GM19468 (cell line): Measurements from ENCODE around the gene SNX17.
"Not testable (repeated sequence)": the region's sequence is repeated elsewhere in the genome, so short reads cannot be mapped to it uniquely, and the experiment has no call there.

ENCODE experiments used
- ATAC-seq: cut with Tn5 transposase; IDR thresholded peaks from one replicate; pipeline ENCODE4 v1.9.1; 2021; ENCODE audit warnings: mild to moderate bottlenecking, moderate library complexity, moderate number of reproducible peaks; ENCODE audit not compliant: unreplicated experiment; ENCODE audit errors: extremely low read depth

The SNX17 gene, protein sequence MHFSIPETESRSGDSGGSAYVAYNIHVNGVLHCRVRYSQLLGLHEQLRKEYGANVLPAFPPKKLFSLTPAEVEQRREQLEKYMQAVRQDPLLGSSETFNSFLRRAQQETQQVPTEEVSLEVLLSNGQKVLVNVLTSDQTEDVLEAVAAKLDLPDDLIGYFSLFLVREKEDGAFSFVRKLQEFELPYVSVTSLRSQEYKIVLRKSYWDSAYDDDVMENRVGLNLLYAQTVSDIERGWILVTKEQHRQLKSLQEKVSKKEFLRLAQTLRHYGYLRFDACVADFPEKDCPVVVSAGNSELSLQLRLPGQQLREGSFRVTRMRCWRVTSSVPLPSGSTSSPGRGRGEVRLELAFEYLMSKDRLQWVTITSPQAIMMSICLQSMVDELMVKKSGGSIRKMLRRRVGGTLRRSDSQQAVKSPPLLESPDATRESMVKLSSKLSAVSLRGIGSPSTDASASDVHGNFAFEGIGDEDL

DNA sequence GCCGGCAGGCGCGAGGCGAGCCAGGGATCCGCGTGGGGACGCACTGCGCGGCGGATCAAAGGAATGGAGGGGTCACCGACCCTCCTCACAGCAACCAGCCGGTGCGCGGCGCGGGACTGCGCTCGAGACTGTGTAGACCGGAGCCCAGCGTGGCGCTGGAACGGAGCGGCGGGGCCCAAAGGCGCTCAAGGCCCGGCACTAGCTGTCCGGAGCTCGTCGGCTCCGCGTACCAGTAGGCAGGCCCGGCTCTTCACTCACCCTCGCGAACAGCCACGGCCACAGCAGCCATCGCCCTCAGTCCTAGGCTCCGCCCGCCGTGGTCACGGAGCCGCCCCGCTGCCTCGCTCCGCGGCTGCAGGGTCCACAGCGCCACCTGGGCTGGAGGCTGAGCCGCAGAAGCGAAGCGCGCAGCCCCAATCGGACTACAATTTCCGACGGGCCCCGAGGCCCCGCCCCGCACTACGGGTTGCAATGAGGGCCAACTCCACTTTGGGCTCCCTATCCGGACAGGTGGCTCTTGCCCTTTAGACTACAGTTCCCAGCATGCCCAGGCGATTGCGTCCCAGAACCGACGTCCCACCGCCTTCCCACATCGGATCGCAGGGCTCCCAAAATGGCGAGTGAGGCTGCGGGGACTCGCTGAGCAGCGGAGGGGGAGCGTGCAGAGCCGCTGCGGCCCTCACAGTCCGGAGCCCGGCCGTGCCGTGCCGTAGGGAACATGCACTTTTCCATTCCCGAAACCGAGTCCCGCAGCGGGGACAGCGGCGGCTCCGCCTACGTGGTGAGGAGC lies at the start of gene SNX17, which contains the start of gene EIF2B4:
Gene SNX17, plus strand, starts transcription at position 591 of the 790 bp plus-strand sequence. Its CDS starts 128 bp downstream, at position 719.
Gene EIF2B4, minus strand, starts transcription at position 313 of the 790 bp plus-strand sequence. Its CDS starts 24 bp downstream, at position 289.
- peak; percentile 88 for ATAC-seq

DNA sequence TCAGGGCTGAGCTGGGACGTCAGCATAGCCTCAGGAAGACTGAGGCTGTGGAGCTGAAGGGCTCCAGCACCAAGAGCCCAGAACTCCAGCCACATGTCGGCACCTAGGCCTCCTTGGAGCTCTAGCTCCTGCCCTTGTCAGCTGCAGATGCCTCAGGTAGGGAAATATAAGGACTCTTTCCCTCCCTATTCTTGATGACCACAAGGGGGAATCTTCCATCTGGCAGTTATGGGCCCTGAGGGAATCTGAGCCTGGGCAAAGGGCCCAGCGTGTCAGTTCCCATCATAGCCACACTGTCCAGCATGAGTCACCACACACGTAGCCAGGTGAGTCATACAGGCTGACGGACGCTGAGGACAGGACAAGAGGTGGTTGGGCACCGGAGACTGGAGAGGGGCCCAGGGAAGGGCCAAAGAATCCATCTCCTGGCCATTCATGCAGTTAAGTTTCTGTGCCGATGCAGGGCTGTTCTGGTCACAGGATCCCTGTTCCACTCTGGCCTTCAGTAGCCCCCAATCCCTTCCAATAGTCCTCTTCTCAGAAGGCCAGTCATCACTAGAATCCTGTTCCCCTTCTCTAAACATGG lies 49.4 kb upstream of the SNX17 start:
- ATAC-seq, result no peak

DNA sequence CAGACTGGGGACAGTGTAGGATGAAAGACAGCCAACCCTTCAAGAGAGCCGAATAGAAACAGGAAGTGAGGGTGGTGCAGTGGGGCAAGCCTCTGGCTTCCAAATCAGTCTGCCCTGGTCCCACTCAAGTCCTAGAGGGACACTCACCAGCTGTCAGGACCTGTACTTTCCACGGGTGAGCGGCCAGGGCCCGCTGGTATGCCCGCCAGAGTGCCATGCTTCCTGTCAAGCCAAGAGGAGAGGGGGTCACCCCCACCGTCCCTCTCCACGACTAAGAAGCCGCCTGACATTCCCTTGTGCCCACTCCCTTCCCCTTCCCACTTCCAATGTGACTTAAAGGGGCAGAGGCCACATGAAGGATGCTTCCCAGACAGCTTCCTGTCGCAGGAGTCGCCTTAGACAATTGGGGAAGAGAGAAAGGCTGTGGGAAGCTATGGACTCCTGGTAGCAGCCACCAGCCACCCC lies 48.1 kb upstream of the SNX17 start:
- ATAC-seq, result no peak

DNA sequence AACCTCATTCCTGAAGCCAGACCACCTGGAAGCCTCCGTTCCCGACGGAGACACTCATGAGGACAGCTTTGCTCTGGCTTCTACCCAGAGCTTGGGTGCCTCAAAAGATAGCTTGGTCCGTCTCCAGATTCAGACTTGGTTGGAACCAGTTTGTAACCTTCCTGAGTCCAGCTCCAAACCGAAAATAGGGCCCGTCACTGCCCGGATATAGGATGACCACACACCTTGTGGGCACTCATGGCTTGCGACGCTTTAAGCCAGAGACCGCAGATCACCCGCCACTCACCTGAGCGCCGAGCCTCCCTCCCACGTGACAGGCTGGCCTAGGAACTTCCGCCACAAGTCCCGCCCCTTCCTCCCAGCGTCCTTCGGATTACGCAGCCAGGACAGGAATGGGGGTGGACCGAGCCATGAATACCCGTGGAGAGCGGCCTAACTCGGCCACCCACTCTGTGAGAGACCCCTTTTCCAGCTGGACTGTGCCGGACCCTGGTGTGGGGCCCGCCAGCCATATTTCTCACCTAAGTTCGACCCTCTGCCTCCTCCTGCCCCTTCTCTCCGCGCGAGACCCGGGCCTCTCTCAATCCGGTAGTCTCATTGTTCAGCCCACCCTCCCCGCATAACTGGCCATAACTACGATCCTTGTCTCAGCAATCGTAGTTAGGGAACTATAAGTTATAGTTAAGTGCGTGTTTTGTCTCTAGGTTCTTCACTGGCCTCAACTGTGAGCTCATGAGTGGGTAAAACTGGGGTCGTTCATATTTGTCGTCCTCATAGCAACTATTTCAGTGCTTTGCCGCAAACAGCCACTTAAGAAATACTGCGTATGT lies 47.4 kb upstream of the SNX17 start, which contains the start of gene MPV17:
Gene MPV17, minus strand, starts transcription at position 332 of the 830 bp plus-strand sequence. CDS start 580 bp downstream, outside the sequence.
- ATAC-seq, result peak; percentile 56

DNA sequence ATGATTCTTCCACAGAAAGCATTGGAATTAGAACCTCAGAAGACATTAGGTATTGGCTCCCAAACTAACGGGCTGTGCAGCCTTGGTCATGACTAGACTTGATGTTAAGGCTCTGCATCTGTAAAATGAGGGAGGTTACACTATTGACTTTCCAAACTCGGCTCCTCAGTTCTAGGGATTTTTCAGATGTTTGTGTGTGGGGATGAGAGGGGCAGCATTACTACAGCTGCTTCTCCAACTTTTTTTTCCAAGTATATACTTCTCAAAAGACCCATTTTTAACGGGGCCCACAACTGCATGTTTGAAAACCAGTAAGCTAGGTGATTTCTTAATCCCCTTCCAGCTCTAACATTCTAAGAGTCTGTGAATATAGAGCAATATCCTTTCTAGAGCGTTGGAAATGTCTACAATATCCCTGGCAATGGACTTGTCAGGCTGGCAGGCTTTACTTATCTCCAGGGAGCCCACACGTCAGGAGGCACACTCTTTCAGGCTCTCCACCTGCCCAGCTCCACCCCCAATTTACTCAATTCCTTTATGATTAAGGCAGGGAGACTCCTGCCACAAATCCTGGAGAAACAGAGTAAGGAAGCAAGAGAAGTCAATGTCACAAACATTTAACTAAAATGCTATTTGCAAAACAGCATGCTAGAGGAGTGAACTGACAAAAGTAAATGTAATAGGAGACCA lies 46.7 kb upstream of the SNX17 start:
- no peak for ATAC-seq

DNA sequence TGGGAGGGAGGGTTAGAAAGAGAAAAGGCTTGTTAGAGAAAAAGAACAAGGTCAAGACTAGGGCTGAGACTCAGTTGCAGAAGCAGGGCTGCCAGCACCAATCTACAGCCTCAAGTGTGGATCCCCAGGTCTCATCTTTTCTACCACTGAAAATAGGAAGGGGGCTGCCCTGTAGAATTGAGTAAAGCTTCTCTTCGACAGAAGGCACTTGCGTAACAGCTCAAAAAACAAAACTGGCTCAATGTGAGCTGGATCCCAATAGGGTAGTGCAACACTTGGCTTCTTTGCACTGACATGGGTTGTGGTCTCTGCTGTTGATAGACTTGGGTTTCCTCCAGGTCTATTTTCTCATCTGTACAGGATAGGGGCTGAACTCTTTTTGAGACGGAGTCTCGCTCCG lies 45.7 kb upstream of the SNX17 start:
- no peak for ATAC-seq

DNA sequence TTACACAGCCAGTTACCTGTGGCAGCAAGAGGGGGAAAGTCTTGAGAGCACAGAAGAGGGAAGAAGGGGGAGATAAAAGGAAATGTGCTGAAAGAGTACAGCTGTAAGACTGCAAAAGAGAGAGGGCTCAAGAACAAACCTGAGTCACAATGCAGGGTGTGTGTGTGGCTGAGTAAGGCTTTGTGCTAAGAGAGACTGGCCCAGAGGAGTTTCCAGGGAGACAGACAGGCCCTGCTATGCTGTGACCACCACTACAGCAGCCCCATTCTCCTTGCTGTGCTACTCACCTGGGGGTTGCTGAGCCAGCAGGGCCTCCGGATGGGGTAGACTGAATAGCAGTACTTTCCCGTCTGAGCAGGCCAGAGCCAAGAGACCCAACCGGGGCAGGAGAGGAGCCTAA lies 35.1 kb upstream of the SNX17 start:
- no peak for ATAC-seq

DNA sequence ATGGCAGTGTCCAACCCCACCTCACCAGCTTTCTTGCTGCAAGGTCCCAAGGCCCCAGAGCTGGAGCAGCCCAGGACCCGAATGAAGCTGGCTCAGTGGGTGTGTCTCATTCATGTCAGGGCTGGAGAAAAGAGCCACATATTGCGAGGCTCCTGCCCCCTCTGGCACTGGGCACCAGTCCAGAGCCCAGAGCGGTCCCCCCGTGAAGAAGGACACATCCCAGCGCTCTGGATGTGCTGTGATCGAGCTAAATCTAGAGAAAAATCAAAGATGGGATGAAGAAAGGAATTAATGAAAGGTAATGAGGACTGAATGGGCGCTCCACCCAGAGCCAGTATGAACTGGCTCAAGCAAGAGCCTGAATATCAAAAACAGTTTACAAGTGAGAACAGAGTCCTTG lies 34.2 kb upstream of the SNX17 start:
- ATAC-seq, result no peak

DNA sequence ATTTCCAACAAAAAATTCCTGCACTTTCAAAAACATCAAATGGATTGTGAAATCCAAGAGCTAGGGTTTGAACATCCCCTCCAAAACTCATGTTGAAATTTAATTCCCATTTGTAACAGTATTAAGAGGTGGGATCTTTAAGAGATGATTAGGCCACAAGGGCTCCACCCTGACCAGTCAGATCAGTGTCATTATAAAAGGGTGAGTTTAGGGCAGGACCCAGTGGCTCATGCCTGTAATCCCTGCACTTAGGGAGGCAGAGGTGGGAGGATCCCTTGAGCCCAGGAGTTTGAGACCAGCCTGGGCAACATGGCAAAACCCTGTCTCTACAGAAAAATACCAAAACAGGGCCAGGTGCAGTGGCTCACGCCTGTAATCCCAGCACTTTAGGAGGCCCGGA lies 22.8 kb upstream of the SNX17 start:
- ATAC-seq, result no peak

DNA sequence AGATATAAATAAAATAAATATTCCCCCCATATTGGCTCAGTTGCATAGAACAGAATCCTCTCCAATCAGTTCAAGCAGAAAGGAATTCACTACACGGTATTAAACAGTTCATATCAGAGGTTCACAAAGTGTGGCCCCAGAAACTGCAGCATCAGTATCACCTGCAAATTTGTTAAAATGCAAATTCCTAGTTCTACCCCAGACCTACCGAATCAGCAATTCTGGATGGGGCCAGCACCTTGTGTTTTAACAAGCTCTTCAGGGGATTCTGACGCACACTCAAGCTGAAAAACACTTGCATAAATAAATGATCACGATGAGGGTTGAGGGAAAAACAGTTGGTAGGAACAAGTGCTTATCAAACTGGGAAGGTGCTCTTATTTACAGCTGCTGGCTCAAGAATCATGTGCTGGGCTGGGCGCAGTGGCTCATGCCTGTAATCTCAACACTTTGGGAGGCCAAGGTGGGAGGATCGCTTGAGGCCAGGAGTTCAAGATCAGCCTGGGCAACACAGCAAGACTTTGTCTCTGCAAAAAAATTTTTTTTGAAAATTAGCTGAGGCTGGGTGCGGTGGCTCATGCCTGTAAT lies 20.2 kb upstream of the SNX17 start:
- no peak for ATAC-seq

DNA sequence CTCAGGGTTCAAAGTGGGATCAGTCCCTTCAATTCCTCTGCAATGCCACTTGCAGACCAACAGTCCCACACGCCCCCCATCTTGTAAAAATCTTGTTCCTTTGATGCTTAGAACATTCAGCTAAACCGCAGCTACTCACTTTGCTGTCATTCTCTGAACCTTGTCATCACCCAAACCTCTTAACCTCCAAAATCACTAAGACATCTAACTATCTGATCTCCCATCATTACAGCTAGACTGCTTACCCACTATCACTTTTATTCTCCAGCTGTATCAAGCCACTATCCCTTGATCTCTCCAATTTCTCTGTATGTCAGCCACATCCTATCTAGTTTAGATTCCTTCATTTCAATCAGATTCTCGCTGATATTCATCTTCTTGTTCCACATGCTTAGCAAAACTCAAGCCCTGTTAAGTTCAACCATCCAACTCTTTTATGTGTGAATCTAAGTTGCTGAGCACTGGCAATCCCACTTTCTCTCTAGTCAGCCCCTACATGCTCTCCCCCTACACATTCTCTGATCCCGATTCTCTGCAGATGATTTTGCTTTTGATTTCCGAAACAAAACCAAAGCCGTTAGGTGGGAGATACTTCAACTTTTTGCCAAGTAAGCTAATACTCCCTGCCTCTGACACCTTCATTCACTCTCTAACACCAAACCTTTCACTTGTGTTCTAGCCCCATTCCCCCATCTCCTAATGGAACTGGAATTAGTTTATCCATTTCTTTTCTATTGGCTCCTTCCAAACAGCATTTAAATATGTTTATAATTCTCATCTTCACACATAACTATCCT lies 18.4 kb upstream of the SNX17 start:
- ATAC-seq, result no peak

DNA sequence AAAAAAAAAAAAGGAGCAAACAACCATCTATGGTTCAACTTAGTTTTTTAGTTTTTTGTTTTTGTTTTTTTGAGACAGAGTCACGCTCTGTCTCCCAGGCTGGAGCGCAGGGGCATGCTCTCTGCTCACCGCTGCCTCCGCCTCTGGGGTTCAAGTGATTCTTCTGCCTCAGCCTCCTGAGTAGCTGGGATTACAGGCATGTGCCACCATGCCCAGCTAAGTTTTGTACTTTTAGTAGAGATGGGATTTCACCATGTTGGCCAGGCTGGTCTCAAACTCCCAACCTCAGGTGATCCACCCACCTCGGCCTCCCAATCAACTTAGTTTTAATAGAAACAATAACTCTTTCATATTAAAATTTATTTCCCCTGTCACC lies 17.0 kb upstream of the SNX17 start:
- not testable (repeated sequence) for ATAC-seq

DNA sequence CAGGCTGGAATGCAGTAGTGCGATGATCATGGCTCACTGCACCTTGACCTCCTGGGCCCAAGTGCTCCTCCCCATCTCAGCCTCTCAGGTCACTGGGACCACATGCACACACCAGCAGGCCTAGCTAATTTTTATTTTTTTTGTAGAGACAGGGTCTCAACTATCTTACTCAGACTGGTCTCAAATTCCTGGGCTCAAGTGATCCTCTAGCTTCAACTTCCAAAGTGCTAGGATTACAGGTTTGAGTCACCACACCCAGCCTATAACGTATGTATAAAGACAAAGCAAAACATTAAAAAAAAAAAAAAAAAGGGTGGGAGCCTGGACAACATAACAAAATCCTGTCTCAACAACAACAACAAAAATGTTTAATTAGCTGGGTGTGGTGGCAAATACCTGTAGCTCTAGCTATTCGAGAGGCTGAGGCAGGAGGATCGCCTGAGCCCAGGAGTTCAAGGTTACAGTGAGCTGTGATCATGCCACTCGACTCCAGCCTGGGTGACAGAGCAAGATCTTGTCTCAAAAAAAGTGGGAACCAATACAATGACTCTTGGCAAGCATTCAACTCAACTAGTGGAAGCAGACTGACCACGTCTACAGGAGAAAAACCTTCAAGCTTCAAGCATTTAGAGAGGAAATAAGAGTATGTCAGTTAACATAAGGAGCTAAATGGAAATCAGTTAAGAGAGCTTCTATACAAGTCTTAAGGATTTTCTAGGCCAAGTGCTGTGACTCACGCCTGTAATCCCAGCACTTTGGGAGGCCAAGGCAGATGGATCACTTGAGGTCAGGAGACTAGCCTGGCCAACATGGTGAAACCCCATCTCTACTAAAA lies 16.4 kb upstream of the SNX17 start:
- no peak for ATAC-seq

DNA sequence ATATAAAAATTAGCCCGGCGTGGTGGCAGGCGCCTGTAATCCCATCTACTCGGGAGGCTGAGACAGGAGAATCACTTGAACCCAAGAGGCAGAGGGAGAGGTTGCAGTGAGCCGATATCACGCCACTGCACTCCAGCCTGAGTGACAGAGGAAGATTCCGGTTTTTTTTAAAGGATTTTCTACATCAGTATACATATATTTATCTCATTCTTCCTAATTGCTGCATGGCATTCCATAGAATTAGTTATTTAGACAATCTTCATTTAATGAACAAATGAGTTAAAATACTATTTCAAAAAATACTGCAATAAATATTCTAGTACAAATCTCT lies 15.9 kb upstream of the SNX17 start:
- ATAC-seq, result no peak

DNA sequence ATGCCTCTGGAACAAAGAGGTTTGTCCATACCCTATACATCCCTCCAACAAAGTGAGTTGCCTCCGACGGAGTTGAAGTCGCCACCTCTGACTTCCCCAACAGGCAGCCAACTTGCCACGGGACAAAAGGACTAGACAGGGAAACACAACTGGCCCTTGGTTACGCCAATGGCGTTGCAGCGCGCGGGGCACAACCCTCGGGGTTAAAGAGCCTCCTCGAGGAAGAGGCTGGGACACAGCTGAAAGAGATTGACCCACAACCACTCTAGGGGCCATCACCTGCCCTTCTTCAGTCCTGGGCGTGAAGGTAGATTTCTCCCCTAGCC lies 14.4 kb upstream of the SNX17 start:
- no peak for ATAC-seq

DNA sequence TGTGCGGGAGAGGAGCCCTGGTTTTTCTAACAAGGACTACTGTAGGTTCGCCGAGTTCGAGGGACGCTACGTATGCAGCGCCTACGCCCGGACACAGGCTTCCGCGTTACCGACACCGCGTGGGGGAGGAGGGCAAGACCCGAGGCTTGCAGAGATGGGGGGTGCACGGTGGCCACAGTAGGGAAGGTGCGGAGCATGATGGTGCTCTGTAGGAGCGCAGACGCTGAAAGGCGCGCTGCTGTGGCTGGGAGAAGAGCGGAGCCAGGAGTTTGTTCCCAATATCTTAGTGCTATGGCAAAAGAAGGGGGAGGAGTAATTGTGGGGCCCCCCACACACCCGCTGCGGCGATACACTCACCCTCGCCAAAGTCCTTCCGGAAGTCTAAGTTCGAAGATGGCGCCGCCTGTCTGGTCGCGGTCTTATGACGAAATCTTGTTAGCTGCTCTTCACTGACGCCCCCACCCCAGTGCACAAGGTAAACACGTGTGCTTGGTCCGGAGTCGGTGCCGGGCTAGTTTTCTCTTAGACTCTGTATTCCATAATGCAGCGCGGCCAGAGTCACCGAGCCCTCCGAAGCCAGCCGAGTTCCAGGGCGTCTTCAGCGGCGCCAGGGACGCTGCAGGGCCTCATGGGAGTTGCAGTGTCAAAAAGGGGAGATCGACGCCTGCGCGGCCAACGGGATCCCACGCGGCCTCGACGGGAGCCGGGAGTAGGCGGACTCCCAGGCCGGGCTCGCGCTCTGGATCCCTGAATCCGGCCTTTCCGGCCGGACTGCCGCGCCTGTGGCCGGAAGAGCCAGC lies 13.8 kb upstream of the SNX17 start, which contains the start of gene GTF3C2:
Gene GTF3C2, minus strand, starts transcription at position 383 of the 800 bp plus-strand sequence. CDS start 13,210 bp downstream, outside the sequence.
- ATAC-seq, result peak; percentile 60
